CD4-positive, alpha-beta T cell treated with Interleukin-10 for 1 hour (primary cell): ENCODE results near the gene AMOTL1.
A peak's percentile ranks its signal among the peaks of the same experiment; 100 is the strongest.

ENCODE experiments used
- DNase-seq: peaks from one replicate; pipeline ENCODE4 v3.0.0-alpha.2; 2020

AMOTL1 gene

GRCh38 chr11:94861306-94861845, 93.2 kb downstream of the AMOTL1 start:
- DNase-seq, result no peak

GRCh38 chr11:94862926-94863880, 95.0 kb downstream of the AMOTL1 start:
- no peak for DNase-seq

- no peak for DNase-seq
Observed at GRCh38 chr11:94864506-94865045, 96.4 kb downstream of the AMOTL1 start.

- no peak for DNase-seq
Observed at GRCh38 chr11:94866231-94866822, 98.2 kb downstream of the AMOTL1 start.

GRCh38 chr11:94866936-94867795, 99.0 kb downstream of the AMOTL1 start:
- DNase-seq, result no peak

- no peak for DNase-seq
Observed at GRCh38 chr11:94868468-94868867, 100.3 kb downstream of the AMOTL1 start.

GRCh38 chr11:94869186-94869585, 101.0 kb downstream of the AMOTL1 start:
- DNase-seq, result no peak

GRCh38 chr11:94870422-94870821, 102.3 kb downstream of the AMOTL1 start:
- no peak for DNase-seq

- no peak for DNase-seq
Observed at GRCh38 chr11:94871491-94872185, 103.5 kb downstream of the AMOTL1 start.

- DNase-seq, result no peak
Observed at GRCh38 chr11:94873916-94874540, 105.9 kb downstream of the AMOTL1 start.

GRCh38 chr11:94876222-94876621, 108.1 kb downstream of the AMOTL1 start:
- DNase-seq, result no peak

GRCh38 chr11:94876645-94877442, 108.7 kb downstream of the AMOTL1 start:
- peak; percentile 12 for DNase-seq

GRCh38 chr11:94877443-94878200, 109.5 kb downstream of the AMOTL1 start:
- DNase-seq, result no peak

- no peak for DNase-seq
Observed at GRCh38 chr11:94879006-94879405, 110.8 kb downstream of the AMOTL1 start.

- DNase-seq, result no peak
Observed at GRCh38 chr11:94880216-94880615, 112.1 kb downstream of the AMOTL1 start.

GRCh38 chr11:94882931-94883330, 114.8 kb downstream of the AMOTL1 start:
- DNase-seq, result no peak

GRCh38 chr11:94883878-94884277, 115.7 kb downstream of the AMOTL1 start:
- DNase-seq, result no peak

GRCh38 chr11:94884376-94884775, 116.2 kb downstream of the AMOTL1 start:
- no peak for DNase-seq

- DNase-seq, result no peak
Observed at GRCh38 chr11:94885133-94885532, 117.0 kb downstream of the AMOTL1 start.

- no peak for DNase-seq
Observed at GRCh38 chr11:94885581-94885980, 117.4 kb downstream of the AMOTL1 start.
